Measurements from ENCODE around the gene C1orf53.
A peak's percentile ranks its signal among the peaks of the same experiment; 100 is the strongest.
"Not testable (repeated sequence)": the region's sequence is repeated elsewhere in the genome, so short reads cannot be mapped to it uniquely, and the experiment has no call there.

The C1orf53 gene

GRCh38 chr1:197902454-197903195 is at the start of gene C1orf53:
TSS of gene C1orf53 (plus strand) at chr1:197902630. CDS start at chr1:197902650, 20 bp downstream.
- peak; percentile 92 for DNase-seq

GRCh38 chr1:197855751-197856150 is 46.7 kb upstream of the C1orf53 start:
- DNase-seq: not testable (repeated sequence)

- no peak for DNase-seq
Measured at GRCh38 chr1:197857477-197857876, 45.0 kb upstream of the C1orf53 start.

GRCh38 chr1:197859024-197859423 is 43.4 kb upstream of the C1orf53 start:
- no peak for DNase-seq

GRCh38 chr1:197862221-197862620 is 40.2 kb upstream of the C1orf53 start:
- no peak for DNase-seq

GRCh38 chr1:197862671-197863070 is 39.8 kb upstream of the C1orf53 start:
- DNase-seq: no peak

GRCh38 chr1:197865809-197866208 is 36.6 kb upstream of the C1orf53 start:
- DNase-seq: no peak

- DNase-seq: no peak
Measured at GRCh38 chr1:197868751-197869489, 33.5 kb upstream of the C1orf53 start.

GRCh38 chr1:197869490-197870077 is 32.8 kb upstream of the C1orf53 start:
- DNase-seq: no peak

- no peak for DNase-seq
Measured at GRCh38 chr1:197876894-197877293, 25.5 kb upstream of the C1orf53 start.

GRCh38 chr1:197880385-197880784 is 22.0 kb upstream of the C1orf53 start:
- DNase-seq: not testable (repeated sequence)

- not testable (repeated sequence) for DNase-seq
Measured at GRCh38 chr1:197882241-197882640, 20.2 kb upstream of the C1orf53 start.

GRCh38 chr1:197884173-197884572 is 18.3 kb upstream of the C1orf53 start:
- DNase-seq: no peak

GRCh38 chr1:197890936-197891335 is 11.5 kb upstream of the C1orf53 start:
- no peak for DNase-seq

GRCh38 chr1:197892684-197893083 is 9.7 kb upstream of the C1orf53 start:
- no peak for DNase-seq

GRCh38 chr1:197896301-197896700 is 6.1 kb upstream of the C1orf53 start:
- no peak for DNase-seq

GRCh38 chr1:197899037-197899436 is 3.4 kb upstream of the C1orf53 start:
- DNase-seq: no peak

GRCh38 chr1:197902131-197902453 is 338 bp upstream of the C1orf53 start:
- DNase-seq: no peak

- no peak for DNase-seq
Measured at GRCh38 chr1:197903196-197903514, 725 bp downstream of the C1orf53 start.

- DNase-seq: no peak
Measured at GRCh38 chr1:197904126-197904787, 1.8 kb downstream of the C1orf53 start.

GRCh38 chr1:197905699-197906351 is 3.4 kb downstream of the C1orf53 start:
- no peak for DNase-seq

GRCh38 chr1:197907846-197908616 is 5.6 kb downstream of the C1orf53 start:
- DNase-seq: no peak

All from NCI-H774 (cell line).